Tibial nerve (tissue), 3 donors: ENCODE measurements around the gene GUCY1B1.

Experiments used
- CTCF ChIP-seq, 5 experiments: fragments of 200-600 bp in 3 of 5; fragments of 450-650 bp in 2 of 5; sonication (generic) in 3 of 5; IDR thresholded peaks; one replicate each; pipeline ENCODE4 v1.5.1; 2016 to 2019; ENCODE audit warnings: antibody characterized with exemption in 5 of 5, mild to moderate bottlenecking in 3 of 5, moderate library complexity in 2 of 5
- POLR2A ChIP-seq, 2 donors: fragments of 450-650 bp; IDR thresholded peaks; one replicate each; pipeline ENCODE4 v1.6.1; 2017; ENCODE audit warnings: antibody characterized with exemption in 2 of 2, mild to moderate bottlenecking in 2 of 2, moderate library complexity in 2 of 2

- TF ChIP-seq POLR2A (IDR thresholded peaks at IDR 0.05) (no peak), CTCF (IDR thresholded peaks at IDR 0.05) (no peak)
Observed at GRCh38 chr4:155780775-155781174, 22.0 kb downstream of the GUCY1B1 start.
